GM12872 (cell line): Measurements from ENCODE around the gene ELMO1.

Experiments used
- CTCF ChIP-seq: IDR thresholded peaks from 3 replicates; pipeline ENCODE4 v1.5.1; 2011; ENCODE audit warnings: low read depth, mild to moderate bottlenecking, low read length, moderate library complexity; ENCODE audit not compliant: insufficient read depth

ELMO1 gene

GRCh38 chr7:37256631-37257030 lies 192.0 kb downstream of the ELMO1 start:
- TF ChIP-seq CTCF, result no peak

GRCh38 chr7:37255327-37255944 lies 193.2 kb downstream of the ELMO1 start:
- TF ChIP-seq CTCF, result no peak

- no peak for TF ChIP-seq CTCF
These were observed 197.4 kb downstream of the ELMO1 start for GRCh38 chr7:37251222-37251621.

GRCh38 chr7:37249240-37249639 lies 199.4 kb downstream of the ELMO1 start:
- TF ChIP-seq CTCF, result no peak

GRCh38 chr7:37248396-37248861 lies 200.2 kb downstream of the ELMO1 start:
- no peak for TF ChIP-seq CTCF

GRCh38 chr7:37247861-37248260 lies 200.8 kb downstream of the ELMO1 start:
- TF ChIP-seq CTCF, result no peak

GRCh38 chr7:37245590-37245989 lies 203.1 kb downstream of the ELMO1 start:
- TF ChIP-seq CTCF, result no peak
